Esophagus squamous epithelium (tissue), 5 donors: Measurements from ENCODE around the gene RHO. TPM values are rescaled to one million over a fixed set of nuclear protein-coding genes. Genes with fewer than 3 reads are reported as not detected.

Experiments used
- DNase-seq: peaks from one replicate; lab custom pipeline; 2025; lab: John Stamatoyannopoulos, UW
- H3K27ac ChIP-seq, 4 donors: fragments of 200-600 bp; sonication (generic); one replicate each; pipeline ENCODE4 v1.5.1; 2016 to 2019; ENCODE audit warnings: mild to moderate bottlenecking in 1 of 4
- H3K27me3 ChIP-seq, 4 donors: fragments of 200-600 bp; sonication (generic); 1 replicate in 3 of 4; 2 replicates in 1 of 4; pipeline versions ENCODE4 v1.5.1 to v1.6.0; 2017 to 2021; ENCODE audit warnings: antibody characterized with exemption in 1 of 4
- H3K36me3 ChIP-seq, 3 donors: fragments of 200-600 bp; sonication (generic); one replicate each; pipeline ENCODE4 v1.5.1; 2016 to 2019
- H3K4me1 ChIP-seq, 3 donors: fragments of 200-600 bp; sonication (generic); one replicate each; pipeline ENCODE4 v1.5.1; 2017 to 2019
- H3K4me3 ChIP-seq, 4 donors: fragments of 200-600 bp; sonication (generic); 1 replicate in 3 of 4; 2 replicates in 1 of 4; pipeline ENCODE4 v1.5.1; 2016 to 2019; ENCODE audit warnings: mild to moderate bottlenecking in 2 of 4, moderate library complexity in 1 of 4
- H3K9me3 ChIP-seq, 3 donors: fragments of 200-600 bp; sonication (generic); one replicate each; pipeline ENCODE4 v1.5.1; 2016 to 2019
- POLR2A ChIP-seq, 4 donors: fragments of 450-650 bp; IDR thresholded peaks; one replicate each; pipeline ENCODE4 v1.6.1; 2017; ENCODE audit warnings: antibody characterized with exemption in 4 of 4, mild to moderate bottlenecking in 4 of 4, moderate library complexity in 3 of 4
- WGBS, 2 donors: methylation state at CpG; one replicate each; pipeline ENCODE4 v1.1.5; 2018; 5-methylcytosine and 5-hydroxymethylcytosine counted together
- intact Hi-C: fragments of 100-400 bp; cut with DNase I; formaldehyde crosslinking; loops from one replicate; pipeline ENCODE4 v1.15.0; 2022
- total RNA-seq, 4 donors: library from RNA; depleted of rRNA; stranded (reverse); fragments of >200 nt; gene quantifications; one replicate each; pipeline ENCODE4 v1.1.0, GENCODE V29; 2016
- TF ChIP-seq, protein P1 (sequence below), 6 experiments: fragments of 450-650 bp in 4 of 6; fragments of 200-600 bp in 2 of 6; sonication (generic) in 2 of 6; IDR thresholded peaks; one replicate each; pipeline ENCODE4 v1.5.1; 2016 to 2019; ENCODE audit warnings: antibody characterized with exemption in 6 of 6, mild to moderate bottlenecking in 4 of 6, moderate library complexity in 4 of 6
- donor health status: DM: yes; HTN: yes; CAD: no.

Gene RHO
- total RNA-seq, 4 donors from 2014 or later: not detected

GRCh38 chr3:129555616-129556357, 27.3 kb downstream of the RHO start:
- Histone ChIP-seq H3K27ac (no peak overlapping the region), H3K4me3 (no peak overlapping the region), H3K4me1 (peaks cover 6 to 85% (median 30%) of the 10 kb centered on the region in 3 donors), H3K27me3 (no peaks in the 10 kb centered on the region), H3K9me3 (no peaks in the 10 kb centered on the region), H3K36me3 (peaks cover 0 to 41% (median 0%) of the 10 kb centered on the region in 3 donors)
- WGBS, 2 donors: 63 to 91% methylated on average over 6 to 10 of the region's 18 CpGs
- intact Hi-C loops: no loop called here
- TF ChIP-seq, protein P1, sequence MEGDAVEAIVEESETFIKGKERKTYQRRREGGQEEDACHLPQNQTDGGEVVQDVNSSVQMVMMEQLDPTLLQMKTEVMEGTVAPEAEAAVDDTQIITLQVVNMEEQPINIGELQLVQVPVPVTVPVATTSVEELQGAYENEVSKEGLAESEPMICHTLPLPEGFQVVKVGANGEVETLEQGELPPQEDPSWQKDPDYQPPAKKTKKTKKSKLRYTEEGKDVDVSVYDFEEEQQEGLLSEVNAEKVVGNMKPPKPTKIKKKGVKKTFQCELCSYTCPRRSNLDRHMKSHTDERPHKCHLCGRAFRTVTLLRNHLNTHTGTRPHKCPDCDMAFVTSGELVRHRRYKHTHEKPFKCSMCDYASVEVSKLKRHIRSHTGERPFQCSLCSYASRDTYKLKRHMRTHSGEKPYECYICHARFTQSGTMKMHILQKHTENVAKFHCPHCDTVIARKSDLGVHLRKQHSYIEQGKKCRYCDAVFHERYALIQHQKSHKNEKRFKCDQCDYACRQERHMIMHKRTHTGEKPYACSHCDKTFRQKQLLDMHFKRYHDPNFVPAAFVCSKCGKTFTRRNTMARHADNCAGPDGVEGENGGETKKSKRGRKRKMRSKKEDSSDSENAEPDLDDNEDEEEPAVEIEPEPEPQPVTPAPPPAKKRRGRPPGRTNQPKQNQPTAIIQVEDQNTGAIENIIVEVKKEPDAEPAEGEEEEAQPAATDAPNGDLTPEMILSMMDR (IDR thresholded peaks at IDR 0.05): no peak
- TF ChIP-seq POLR2A (IDR thresholded peaks at IDR 0.05): no peak
- DNase-seq: no peak

DNA sequence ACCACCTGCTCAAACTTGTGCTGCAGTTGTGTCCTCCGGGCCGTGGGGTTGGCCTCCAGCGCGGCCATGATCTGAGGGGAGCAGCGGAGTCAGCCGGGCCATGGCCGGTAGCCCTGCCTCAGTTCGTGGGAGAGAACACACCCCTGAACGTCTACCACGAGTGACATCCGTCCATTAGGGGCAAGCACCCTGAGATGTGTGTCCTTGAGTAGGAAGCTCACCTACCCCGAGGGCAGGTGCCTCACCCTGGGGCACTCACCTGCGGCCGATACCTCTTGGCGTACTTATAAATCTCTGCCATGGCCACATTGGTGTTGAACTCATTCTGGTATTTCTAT, 27.9 kb downstream of the RHO start:
- Histone ChIP-seq H3K27me3 (no peaks in the 10 kb centered on the region), H3K9me3 (no peaks in the 10 kb centered on the region), H3K4me1 (peaks cover 10 to 90% (median 35%) of the 10 kb centered on the region in 3 donors), H3K4me3 (no peak overlapping the region), H3K36me3 (peaks cover 0 to 41% (median 0%) of the 10 kb centered on the region in 3 donors), H3K27ac (no peak overlapping the region)
- no CpG with 5 or more reads among the region's 15 CpGs for WGBS, 2 donors
- no peak for TF ChIP-seq POLR2A (IDR thresholded peaks at IDR 0.05)
- TF ChIP-seq, protein P1 (IDR thresholded peaks at IDR 0.05): no peak
- intact Hi-C loops: no loop called here
- DNase-seq: no peak

- Histone ChIP-seq H3K4me3 (no peak overlapping the region), H3K9me3 (no peaks in the 10 kb centered on the region), H3K27me3 (no peaks in the 10 kb centered on the region), H3K36me3 (peaks cover 0 to 42% (median 0%) of the 10 kb centered on the region in 3 donors), H3K4me1 (peaks cover 14 to 97% (median 41%) of the 10 kb centered on the region in 3 donors), H3K27ac (peak overlapping the region in 3 of 4 donors; percentile 35 to 86 (median 85))
- WGBS, 2 donors: 82 to 87% methylated on average over 14 to 22 of the region's 31 CpGs
- intact Hi-C loops: no loop called here
- no peak for TF ChIP-seq POLR2A (IDR thresholded peaks at IDR 0.05)
- TF ChIP-seq, protein P1 (IDR thresholded peaks at IDR 0.05): no peak
- DNase-seq: no peak
These were observed 28.6 kb downstream of the RHO start for GRCh38 chr3:129556890-129557547.

- H3K4me1 ChIP-seq: peaks cover 14 to 100% (median 41%) of the 10 kb centered on the region in 3 donors
- H3K27me3 ChIP-seq: no peaks in the 10 kb centered on the region
- H3K4me3 ChIP-seq: no peak overlapping the region
- DNase-seq: no peak
- 41 to 44% methylated on average over 11 of the region's 11 CpGs for WGBS, 2 donors
- peak overlapping the region in 3 of 4 donors; percentile 35 to 86 (median 85) for H3K27ac ChIP-seq
- peaks cover 0 to 47% (median 0%) of the 10 kb centered on the region in 3 donors for H3K36me3 ChIP-seq
- intact Hi-C loops: no loop called here
- TF ChIP-seq, protein P1 (IDR thresholded peaks at IDR 0.05): no peak
- no peak for TF ChIP-seq POLR2A (IDR thresholded peaks at IDR 0.05)
- no peaks in the 10 kb centered on the region for H3K9me3 ChIP-seq
These were observed 29.1 kb downstream of the RHO start for GRCh38 chr3:129557548-129557894.
